Stimulated activated CD4-positive, alpha-beta T cell treated with anti-CD3 and anti-CD28 coated beads, Interleukin-4, amount 100 ng/mL, for 48 hours (primary cell): Measurements from ENCODE around the gene SNCB.

Source experiments
- DNase-seq, 2 donors: peaks; one replicate each; pipeline ENCODE4 v3.0.0-alpha.2; 2020; ENCODE audit warnings: low read depth in 2 of 2

The SNCB gene

DNA sequence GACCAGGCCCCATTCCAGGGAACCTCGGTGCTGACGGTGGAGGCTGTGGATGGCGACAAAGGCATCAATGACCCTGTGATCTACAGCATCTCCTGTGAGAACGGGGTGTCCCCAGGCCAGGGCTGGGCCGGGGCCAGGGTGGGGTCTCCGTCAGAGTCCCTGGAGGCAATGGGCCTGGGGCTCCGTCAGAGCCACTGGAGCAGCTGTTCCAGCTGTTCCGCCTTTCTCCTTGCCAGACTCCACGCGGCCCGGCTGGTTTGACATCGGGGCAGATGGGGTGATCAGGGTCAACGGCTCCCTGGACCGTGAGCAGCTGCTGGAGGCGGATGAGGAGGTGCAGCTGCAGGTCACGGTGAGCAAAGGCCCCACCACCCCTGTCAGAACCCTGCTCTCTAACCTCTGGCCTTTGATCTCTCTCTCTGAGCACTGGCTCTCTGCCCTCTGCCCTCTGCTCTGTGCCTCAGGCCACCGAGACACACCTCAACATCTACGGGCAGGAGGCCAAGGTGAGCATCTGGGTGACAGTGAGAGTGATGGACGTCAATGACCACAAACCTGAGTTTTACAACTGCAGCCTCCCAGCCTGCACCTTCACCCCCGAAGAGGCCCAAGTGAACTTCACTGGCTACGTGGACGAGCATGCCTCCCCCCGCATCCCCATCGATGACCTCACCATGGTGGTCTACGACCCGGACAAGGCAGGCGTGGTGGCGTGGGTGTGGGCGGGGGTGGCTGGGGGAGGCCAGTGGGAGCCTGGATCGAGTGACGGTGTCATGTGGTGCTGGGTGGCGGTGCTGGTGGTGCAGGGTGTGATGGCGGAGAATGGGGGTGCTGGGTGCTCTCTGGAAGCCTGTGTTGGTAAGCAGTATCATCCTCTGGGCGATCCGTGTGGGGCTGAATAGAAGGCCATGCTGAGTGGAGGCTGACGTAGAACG is 54.6 kb downstream of the SNCB start:
- no peak for DNase-seq

- DNase-seq = no peak
Observed at GRCh38 chr5:176575066-176575465, 55.3 kb downstream of the SNCB start.

GRCh38 chr5:176574297-176574591 is 56.1 kb downstream of the SNCB start:
- DNase-seq = no peak

DNA sequence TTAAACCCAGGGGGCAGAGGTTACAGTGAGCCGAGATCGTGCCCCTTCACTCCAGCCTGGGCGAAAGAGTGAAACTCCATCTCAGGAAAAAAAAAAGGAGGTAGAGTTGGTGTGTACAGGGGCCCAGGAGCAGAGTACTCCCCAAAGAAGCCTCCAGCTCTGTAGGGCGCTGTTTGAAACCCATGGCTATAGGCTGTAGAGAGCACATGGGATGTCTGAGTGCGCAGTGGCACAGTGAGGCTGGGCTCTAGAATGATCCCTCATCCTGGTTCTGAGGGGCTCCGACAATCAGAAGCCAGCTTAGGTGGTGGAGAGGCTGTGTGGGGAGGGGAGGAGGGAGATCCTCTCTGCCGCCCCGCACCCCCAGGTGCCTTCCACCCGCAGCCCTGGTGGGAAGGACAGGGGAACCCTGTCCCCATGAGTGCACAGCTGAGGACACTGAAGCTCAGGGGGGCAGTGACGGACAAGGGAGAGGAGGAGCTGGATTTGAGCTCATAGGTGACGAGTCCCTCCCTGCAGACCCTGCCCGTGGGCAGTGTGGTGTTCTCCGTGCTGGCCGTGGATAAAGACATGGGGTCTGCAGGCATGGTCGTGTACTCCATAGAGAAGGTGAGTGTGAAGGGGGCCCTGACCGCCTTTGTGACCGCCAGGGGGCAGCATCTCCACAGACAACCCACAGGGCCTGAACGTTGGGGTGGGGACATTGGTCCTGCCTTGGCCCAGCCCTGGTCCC is 56.6 kb downstream of the SNCB start:
- peak; percentile 69 to 83 for DNase-seq
